HG02938 (cell line): ENCODE measurements around the gene CDK11B.

ENCODE experiments used
- ATAC-seq: cut with Tn5 transposase; IDR thresholded peaks from one replicate; pipeline ENCODE4 v1.9.1; 2021; ENCODE audit warnings: mild to moderate bottlenecking, moderate library complexity; ENCODE audit not compliant: unreplicated experiment

CDK11B gene

DNA sequence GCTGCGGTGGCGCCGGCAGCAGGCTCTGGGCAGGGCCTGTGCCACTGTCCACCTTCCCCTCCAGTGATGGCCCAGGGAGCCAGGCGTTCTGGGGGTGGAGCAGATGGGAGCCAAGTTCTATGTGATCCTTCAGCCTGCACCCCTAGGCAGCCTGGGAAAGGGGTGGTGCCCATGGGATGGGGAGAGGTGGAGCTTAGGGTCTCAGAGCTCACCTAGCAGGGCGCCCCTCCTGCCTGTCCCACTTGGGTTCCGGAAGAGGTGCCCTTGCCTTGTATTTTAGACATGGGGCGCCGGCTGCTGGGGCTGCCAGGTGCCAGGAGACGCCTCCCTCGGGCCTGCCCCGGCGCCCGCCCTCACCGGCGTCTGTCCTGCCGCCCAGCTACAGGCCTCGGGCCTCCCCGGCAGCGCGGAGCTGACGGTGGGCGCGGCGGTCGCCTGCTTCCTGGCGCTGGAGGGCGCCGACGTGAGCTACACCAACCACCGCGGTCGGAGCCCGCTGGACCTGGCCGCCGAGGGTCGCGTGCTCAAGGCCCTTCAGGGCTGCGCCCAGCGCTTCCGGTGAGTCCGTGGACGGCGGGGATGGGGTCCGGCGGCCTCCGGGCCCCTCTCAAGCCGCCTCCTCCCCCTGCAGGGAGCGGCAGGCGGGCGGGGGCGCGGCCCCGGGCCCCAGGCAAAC is 29.9 kb downstream of the CDK11B start:
- no peak for ATAC-seq

DNA sequence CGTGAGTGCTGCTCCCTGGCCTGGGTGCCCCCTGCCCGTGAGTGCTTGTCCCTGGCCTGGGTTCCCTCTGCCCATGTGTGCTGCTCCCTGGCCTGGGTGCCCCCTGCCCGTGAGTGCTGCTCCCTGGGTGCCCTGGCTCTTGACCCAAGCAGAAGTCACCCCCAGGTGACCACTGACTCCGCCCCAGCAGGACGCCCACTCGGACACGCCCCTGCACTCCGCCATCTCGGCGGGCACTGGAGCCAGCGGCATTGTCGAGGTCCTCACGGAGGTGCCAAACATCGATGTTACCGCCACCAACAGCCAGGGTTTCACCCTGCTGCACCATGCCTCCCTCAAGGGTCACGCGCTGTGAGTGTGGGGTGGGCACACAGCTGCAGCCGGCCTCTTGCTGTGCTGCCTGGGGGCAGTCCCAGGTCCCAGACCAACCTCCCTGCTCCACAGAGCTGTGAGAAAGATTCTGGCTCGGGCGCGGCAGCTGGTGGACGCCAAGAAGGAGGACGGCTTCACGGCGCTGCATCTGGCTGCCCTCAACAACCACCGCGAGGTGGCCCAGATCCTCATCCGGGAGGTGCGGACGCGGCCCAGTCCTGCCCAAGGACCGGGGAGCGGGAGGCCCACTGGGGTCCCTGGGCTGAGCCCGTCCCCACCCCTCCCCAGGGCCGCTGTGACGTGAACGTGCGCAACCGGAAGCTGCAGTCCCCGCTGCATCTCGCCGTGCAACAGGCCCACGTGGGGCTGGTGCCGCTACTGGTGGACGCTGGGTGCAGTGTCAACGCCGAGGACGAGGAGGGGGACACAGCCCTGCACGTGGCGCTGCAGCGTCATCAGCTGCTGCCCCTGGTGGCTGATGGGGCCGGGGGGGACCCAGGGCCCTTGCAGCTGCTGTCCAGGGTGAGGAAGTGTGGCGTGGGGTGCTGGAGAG is 30.7 kb downstream of the CDK11B start:
- no peak for ATAC-seq

DNA sequence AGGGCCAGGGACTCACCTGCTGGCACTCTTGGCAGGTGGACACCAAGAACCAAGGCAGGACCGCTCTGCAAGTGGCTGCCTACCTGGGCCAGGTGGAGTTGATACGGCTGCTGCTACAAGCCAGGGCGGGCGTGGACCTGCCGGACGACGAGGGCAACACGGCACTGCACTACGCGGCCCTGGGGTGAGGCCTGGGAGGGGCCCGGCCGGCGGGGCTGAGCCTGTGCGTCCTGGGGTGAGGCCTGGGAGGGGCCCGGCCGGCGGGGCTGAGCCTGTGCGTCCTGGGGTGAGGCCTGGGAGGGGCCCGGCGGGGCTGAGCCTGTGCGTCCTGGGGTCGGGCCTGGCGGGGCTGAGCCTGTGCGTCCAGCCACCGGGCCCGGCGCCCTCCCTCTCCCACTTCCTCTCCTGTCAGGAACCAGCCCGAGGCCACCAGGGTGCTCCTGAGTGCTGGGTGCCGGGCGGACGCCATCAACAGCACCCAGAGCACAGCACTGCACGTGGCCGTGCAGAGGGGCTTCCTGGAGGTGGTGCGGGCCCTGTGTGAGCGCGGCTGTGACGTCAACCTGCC is 31.5 kb downstream of the CDK11B start:
- no peak for ATAC-seq

DNA sequence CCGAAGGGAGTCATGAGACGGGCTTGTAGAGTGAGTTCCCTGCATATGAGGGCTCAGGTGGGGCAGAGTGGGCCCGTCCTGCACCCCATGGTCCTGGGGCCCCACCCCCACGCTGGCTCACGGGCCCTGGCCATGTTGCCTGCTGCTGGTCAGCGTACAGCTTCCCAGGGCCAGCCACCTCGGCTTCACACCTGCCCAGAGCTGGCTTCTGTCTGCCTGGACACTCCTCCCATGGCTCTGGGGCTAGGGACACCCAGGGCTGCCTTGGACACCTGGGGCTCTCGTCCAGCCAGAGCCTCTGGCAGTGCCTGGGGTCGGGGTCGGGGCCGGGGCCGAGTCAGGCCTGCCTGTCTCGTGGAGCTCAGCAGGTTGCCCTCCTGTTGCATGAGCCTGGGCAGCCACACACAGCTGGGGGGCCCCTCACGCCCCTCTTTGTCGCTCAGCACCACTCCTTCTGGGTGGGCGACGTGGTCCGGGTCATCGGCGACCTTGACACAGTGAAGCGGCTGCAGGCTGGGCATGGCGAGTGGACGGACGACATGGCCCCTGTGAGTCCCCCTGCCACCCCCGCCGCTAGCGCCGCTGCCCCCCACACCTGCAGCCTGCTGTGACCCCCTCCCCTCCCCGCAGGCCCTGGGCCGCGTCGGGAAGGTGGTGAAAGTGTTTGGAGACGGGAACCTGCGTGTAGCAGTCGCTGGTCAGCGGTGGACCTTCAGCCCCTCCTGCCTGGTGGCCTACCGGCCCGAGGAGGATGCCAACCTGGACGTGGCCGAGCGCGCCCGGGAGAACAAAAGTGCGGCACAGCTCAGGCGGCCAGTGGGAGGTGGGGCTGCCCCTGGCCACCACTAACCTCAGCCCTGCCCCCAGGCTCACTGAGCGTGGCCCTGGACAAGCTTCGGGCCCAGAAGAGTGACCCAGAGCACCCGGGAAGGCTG is 32.3 kb downstream of the CDK11B start:
- ATAC-seq = no peak

DNA sequence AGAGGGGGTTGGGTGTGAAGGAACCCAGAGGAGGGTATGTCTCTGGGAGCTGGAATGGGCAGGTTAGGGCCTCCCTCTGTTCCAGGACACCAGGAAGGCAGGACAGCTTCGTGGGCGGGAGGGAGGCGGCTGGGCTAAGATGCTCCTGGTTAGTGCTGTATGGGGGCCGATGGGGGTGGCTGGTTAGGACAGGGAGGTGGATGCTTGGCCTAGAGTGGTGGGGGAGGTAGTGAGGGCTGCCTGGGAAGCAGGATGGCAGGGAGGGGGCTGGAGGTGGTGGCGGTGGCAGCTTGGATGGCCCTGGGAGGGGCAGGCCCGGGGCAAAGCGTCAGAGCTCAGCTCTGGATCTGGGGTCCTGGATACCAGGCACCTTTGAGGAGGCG is 33.0 kb downstream of the CDK11B start:
- ATAC-seq = no peak

DNA sequence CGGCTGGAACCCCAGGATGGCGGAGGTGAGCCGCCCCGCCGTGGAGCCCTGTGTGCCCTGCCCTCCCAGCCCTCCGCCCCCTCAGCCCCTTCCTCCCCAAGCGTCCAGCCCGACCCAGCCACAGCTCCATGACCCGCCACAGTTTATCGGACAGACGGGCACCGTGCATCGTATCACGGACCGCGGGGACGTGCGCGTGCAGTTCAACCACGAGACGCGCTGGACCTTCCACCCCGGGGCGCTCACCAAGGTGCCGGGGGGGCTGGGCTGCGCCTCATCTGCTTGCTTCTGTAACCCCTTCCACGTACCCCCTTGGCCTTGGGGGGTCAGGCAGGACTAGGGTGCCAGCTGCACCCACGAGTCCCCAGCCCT is 33.4 kb downstream of the CDK11B start:
- ATAC-seq = no peak

DNA sequence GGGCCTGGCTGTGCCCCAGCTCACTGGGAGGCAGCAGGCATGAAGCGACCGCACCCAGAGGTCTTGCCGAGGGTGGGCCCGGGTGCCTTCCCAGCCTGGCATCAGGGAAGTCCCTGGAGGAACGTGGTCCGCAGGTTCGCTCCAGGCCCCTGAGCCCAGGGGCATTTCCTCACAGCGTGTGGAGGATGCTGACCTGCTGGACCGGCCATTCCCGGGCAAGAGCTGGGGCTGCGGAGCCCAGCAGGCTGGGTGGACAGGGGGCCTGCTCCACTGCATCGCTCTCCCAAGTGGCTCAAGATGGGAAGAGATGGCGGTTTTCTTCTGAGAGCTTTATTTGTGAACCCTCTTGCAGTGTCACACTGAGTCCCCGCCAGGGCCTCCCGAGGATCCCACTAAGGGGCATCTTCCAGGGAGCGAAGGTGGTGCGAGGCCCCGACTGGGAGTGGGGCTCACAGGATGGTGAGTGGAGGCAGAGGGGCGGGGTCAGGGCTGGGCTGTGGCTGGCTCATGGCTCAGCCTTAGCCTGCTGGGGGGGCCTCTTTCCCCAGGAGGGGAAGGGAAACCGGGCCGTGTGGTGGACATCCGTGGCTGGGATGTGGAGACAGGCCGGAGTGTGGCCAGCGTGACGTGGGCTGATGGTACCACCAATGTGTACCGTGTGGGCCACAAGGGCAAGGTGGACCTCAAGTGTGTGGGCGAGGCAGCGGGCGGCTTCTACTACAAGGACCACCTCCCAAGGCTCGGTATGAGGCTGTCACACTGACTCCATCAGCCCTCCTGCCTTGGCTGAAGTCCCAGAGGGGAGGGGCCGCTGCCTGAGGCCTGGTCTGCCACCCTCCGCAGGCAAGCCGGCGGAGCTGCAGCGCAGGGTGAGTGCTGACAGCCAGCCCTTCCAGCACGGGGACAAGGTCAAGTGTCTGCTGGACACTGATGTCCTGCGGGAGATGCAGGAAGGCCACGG is 34.1 kb downstream of the CDK11B start:
- no peak for ATAC-seq

DNA sequence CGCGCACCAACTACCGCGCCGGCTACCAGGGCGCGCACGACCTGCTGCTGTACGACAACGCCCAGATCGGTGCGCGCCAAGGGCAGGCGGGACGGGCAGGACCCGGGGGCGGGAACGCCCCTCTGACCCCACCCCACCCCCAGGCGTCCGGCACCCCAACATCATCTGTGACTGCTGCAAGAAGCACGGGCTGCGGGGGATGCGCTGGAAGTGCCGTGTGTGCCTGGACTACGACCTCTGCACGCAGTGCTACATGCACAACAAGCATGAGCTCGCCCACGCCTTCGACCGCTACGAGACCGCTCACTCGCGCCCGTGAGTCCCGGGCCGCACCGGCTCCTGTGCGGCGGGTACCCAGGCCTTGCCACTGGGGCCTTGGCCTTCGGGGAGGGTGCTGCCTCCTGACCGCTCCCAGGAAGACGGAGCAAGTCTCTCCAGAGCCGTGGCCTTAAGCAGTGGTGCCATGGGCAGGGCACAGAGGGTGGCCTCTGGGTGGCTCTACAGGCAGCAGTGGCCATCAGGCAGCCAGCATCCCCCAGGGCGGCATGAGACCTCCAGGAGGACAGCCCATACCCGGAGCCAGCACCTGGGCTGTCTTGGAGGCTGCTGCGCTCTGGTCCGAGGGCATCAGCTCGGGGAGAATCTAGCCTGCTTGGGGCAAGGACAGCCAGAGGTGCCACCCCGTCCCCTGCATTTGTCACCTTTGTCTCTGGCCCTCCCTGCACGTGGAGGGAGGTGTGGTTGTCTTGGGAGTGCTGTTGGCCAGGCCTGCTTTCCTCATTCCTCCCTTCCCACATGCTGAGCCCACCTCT is 35.0 kb downstream of the CDK11B start:
- no peak for ATAC-seq

DNA sequence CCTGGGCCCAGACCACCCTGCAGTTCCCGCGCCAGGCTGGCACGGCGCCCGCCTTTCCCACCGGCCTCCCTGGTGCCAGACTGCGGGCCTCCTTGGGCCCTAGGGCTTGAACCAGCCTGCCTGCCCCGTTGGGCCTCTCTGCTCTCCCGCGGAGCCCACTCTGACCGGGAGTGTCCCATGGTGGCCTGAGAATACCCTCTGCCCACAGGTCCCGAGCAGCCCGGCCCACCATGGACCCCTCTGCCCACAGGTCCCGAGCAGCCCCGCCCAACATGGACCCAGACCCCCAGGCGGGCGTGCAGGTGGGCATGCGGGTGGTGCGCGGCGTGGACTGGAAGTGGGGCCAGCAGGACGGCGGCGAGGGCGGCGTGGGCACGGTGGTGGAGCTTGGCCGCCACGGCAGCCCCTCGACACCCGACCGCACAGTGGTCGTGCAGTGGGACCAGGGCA is 35.6 kb downstream of the CDK11B start:
- no peak for ATAC-seq

DNA sequence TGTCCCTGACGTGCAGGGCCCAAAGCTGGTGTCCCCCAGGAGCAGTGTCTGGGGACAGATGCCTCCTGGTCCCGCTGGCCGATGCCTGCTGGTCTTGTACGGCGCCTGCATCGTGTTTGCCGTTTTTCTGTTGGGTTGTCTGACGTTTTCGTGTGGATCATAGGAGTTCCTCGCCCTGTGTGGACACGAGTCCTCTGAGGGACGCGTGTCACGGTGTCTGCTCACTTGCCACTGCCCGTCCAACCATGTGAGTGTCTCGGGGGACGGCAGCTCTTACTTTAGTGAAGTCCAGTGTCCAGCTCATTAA is 36.1 kb downstream of the CDK11B start:
- ATAC-seq = no peak

DNA sequence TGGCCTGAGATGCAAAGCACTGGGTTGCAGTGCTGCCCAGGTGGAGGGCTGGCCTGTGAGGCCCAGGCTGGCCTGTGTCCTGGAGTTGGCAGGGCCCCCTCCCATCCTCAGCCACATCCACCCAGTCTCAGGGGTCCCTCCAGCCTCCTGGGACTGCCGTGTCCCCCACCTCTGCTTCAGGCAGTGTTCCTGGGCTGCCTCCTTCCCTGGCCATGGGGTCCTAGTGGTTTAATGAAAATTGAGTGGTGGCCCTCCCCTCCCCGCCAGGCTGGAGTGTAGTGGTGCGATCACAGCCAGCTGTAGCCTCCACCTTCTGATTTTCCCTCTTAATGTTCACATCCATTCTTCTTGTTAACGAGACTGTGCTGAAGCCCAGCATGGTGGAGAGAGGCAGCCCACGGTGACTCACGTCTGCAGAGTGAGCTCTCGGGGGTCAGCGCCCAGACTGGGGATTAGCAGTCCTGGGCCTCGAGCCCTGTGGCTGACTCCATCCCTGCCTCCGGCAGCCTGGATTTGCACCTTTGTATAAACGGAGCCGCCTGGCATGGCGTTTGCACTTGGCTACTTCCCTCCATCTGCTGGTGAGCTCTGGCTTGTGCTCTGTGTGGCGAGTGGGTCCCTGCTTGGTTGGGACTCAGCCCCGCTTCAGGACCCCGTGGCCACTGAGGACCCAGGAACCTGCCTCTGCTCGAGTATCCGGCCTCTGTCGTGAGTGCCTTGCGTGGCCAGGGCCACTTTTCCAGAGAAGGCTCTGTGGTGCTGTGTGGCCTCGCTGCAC is 36.6 kb downstream of the CDK11B start:
- no peak for ATAC-seq

DNA sequence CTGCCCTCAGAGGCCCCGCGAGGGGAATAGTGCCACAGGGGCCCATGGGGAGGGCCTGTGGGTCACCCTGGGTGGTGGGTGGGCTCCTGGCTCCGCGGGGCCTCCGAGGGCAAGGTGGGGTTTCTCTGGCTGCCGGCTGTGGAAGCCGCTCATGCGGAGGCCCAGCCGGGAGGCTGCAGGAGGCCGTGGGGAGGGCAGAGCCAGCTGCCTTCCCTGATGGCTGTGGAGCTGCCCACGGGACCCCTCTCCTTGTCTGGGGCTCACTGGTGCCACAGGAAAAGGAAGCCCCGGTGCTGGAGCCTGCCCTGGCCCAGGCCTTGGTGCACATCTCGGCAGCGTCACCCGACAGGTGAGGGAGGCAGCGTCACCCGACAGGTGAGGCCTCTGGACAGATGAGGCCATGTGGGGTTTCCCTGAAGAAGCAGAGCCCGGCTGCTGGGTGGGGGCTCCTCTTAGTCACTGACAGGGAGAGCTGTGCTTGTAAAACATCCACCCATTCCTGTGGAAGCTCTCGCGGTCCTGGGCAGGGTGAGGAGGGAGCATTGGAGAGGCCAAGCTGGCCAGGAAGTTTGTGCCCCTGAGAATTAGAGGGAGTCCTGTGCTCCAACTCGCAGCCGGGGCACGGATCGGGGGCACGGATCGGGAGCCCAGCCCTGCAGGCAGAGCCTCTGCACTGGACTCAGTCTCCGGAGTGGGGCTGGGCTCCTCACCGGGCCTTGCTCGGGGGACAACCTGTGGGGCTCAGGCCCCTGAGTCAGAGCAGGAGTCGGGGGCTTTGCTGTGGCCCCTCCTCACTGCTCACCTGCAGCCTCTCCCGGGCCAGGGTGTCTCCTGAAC is 37.4 kb downstream of the CDK11B start:
- no peak for ATAC-seq

DNA sequence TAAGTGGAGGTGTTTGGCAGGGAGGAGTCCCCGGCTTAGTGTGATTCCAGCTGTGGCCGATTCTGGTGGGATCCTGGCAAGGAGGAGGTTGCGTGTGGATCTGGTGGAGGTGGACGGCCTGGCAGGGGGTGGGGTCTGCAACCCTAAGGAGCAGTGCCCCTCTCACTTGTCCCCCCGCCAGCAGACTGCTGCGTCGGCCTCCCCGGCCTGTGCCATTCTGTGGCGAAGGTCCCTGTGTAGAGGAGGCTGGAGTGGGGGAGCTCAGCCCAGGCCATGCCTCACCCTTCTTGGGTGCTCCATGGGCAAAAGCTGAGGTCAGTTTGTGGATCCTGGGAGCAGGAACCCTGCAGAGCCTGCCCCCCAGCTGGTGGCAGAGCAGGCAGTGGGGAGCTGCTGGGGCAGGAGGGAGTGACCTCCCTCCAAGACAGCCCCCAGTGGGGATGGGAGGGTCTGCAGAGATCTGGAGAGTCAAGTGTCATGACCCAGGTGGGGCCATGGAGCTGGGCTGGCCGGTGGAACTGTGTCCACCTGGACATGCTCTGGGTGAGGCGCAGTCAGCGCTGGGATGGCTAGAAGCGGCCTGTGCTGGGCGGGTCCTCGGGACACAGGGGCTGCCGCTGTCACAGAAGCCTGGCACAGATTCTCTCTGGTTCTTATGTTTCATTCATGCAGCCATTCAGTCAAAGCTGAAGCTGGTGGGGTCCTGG is 38.2 kb downstream of the CDK11B start:
- no peak for ATAC-seq

DNA sequence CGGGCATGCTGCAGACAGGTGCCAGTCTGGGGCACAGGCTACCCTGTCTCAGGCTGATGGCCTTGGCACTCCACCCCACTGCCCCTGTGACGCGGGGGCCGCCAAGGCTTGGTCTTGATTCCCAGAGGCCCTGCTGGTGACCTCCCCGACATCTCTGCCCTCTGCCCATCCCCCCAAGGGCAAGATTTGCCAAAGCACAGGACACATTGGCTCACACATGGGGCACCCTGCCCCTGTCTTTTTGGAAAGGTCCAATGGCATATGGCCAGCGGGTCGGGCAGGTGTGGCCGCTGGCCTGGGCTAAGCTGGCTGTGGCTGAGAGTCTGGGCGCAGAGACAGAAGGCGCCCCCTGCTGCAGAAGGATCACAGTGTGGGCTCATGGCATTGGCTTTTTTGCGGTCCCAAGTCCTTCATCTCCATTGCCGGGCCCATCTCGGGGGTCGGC is 38.9 kb downstream of the CDK11B start:
- no peak for ATAC-seq

DNA sequence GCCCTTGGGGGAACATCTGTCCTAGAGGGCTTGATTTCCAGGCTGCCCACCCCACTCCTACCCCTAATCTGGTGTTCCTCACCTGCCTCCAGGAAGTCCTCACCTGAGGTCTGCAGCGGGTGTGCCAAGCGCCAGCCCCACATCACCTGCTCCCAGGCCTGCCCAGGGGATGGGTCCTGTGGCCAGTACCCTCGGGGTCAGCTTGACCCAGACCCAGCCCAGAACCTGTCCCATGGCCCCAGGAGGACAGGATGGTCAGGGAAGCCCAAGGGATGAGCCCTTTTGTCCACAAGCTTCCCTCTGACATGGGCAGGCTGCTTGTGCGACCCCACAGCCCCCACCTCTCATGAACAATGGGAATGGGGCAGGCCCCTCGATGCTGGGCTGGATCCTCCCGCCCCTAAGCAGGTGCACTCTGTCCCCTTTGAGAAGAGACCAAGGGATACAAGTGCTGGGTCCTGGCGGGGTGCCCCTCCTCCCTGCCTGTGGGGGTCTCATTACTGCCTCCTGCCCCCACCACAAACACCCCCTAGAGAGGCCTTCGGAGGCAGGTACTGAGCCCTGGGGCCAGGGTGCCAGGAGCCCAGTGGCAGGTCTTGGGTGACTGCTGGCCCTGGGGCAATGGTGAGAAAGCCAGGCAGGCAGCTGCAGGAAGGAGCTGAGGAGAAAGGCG is 40.3 kb downstream of the CDK11B start:
- no peak for ATAC-seq

DNA sequence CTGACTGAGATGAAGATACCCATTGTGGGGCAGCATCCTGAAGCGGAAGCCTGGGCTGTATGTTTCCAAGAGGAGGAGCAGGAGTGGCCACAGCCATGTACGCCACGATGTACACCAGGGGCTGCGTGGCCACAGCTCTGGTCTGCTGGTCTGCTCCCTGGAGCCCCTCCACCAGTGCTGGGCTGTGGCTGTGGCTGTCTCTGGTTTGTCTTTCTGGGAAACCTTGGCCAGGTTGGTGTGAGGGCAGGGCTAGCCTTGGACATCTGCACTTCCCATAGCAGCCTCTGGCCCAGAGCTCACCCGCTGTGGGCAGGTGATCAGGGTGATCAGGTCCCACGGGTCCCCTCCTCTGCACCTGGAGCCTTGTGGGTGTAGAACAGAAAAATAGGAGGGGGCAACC is 40.9 kb downstream of the CDK11B start:
- no peak for ATAC-seq
